ENCODE data around the gene HOXB1. TPM values are rescaled to one million over a fixed set of nuclear protein-coding genes. Genes with fewer than 3 reads are reported as not detected.

The HOXB1 gene
- total RNA-seq, 1 experiment from 2014 or later, result not detected

DNA sequence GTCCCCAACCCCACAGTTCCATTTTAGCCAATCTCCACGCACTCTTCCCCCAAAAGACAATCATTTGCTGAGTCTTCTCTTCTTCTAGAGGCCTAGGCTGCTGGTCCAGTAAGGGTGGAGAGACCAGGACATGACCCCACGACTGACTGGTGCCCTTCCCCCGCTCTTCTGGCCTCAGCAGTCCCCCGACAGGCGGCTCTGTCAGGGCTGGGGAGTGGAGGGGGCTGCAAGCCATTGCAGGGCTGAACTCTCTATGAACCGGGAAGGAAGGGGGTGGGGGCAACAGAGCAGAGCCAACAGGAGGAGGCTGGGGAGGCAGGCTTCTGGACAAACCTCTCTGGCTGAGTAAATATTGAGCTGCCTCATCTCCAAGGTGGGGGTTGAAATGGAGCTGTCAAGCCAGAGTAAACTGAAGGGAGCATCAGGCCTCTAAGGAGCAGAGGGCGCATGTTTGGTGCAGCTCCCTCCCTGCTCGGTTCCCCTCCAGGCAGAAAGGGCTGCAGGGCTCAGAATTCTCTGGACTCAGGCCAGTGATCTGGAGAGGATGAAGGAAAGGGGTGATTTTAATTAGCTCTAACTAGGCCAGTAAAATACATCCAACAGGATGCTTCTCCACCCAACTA is 8.7 kb downstream of the HOXB1 start:
- Mint-ChIP-seq H3K36me3 (ENCODE audit: insufficient read depth, unreplicated experiment) (no peaks in the 10 kb centered on the region), H3K27me3 (ENCODE audit: insufficient read depth, unreplicated experiment) (peaks cover 28% of the 10 kb centered on the region), H3K4me3 (ENCODE audit: unreplicated experiment) (no peak overlapping the region), H3K27ac (ENCODE audit: low read depth, unreplicated experiment) (no peak overlapping the region), H3K9me3 (ENCODE audit: unreplicated experiment) (no peaks in the 10 kb centered on the region), H3K4me1 (ENCODE audit: insufficient read depth, unreplicated experiment) (no peaks in the 10 kb centered on the region)
- ChIA-PET CTCF (interaction anchor here (0.6 to 1.0 kb wide), 4 partner anchors 9 to 186 kb away, joined by 3 to 5 read pairs (median 4); no protein-coding TSS in a partner anchor), POLR2A (interaction anchor here (0.6 to 1.6 kb wide), 2 partner anchors 37 to 39 kb away, joined by 3 to 4 read pairs; no protein-coding TSS in a partner anchor)
- no peak for DNase-seq (ENCODE audit: unreplicated experiment)
- no TSS peak for BruUV-seq (replicated peaks)
- no peak for TF ChIP-seq CTCF (IDR thresholded peaks at IDR 0.05; ENCODE audit: unreplicated experiment)
- intact Hi-C loops (cut with micrococcal nuclease), result no loop called here

- H3K27ac Mint-ChIP-seq (ENCODE audit: low read depth, unreplicated experiment), result no peak overlapping the region
- peaks cover 6% of the 10 kb centered on the region for H3K4me1 Mint-ChIP-seq (ENCODE audit: insufficient read depth, unreplicated experiment)
- POLR2A ChIA-PET, result interaction anchor here (0.6 kb wide), 1 partner anchor 332 kb away, joined by 7 read pairs; no protein-coding TSS in a partner anchor
- no peaks in the 10 kb centered on the region for H3K36me3 Mint-ChIP-seq (ENCODE audit: insufficient read depth, unreplicated experiment)
- TF ChIP-seq CTCF (IDR thresholded peaks at IDR 0.05; ENCODE audit: unreplicated experiment), result no peak
- no TSS peak for BruUV-seq (replicated peaks)
- intact Hi-C loops (cut with micrococcal nuclease), result no loop called here
- DNase-seq (ENCODE audit: unreplicated experiment), result no peak
- no peaks in the 10 kb centered on the region for H3K9me3 Mint-ChIP-seq (ENCODE audit: unreplicated experiment)
- CTCF ChIA-PET, result interaction anchor here (0.6 to 0.7 kb wide), 2 partner anchors 214 to 473 kb away, joined by 3 to 6 read pairs; partner anchors contain the start of gene NFE2L1
- no peak overlapping the region for H3K4me3 Mint-ChIP-seq (ENCODE audit: unreplicated experiment)
- peaks cover 43% of the 10 kb centered on the region for H3K27me3 Mint-ChIP-seq (ENCODE audit: insufficient read depth, unreplicated experiment)
Measured at GRCh38 chr17:48520631-48521079, 10.2 kb downstream of the HOXB1 start.

DNA sequence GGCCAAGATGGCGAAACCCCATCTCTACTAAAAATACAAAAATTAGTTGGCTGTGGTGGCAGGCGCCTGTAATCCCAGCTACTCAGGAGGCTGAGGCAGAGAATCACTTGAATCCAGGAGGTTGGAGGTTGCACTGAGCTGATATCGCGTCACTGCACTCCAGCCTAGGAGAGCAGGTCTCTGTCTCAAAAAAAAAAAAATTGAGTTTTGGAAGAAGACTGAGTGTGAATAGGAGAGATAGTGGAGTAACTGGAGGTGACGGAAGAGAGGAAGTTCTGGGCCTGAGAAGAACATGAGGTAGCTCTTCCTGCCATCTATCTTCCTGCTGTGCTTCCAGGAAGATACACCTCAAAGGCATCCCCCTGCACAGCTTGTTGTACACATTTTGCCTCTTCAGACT is 11.4 kb downstream of the HOXB1 start:
- Mint-ChIP-seq H3K9me3 (ENCODE audit: unreplicated experiment) (no peaks in the 10 kb centered on the region), H3K27ac (ENCODE audit: low read depth, unreplicated experiment) (no peak overlapping the region), H3K4me1 (ENCODE audit: insufficient read depth, unreplicated experiment) (peaks cover 6% of the 10 kb centered on the region), H3K27me3 (ENCODE audit: insufficient read depth, unreplicated experiment) (peaks cover 45% of the 10 kb centered on the region), H3K4me3 (ENCODE audit: unreplicated experiment) (no peak overlapping the region), H3K36me3 (ENCODE audit: insufficient read depth, unreplicated experiment) (no peaks in the 10 kb centered on the region)
- CTCF ChIA-PET, result interaction anchor here (0.7 to 0.9 kb wide), 2 partner anchors 23 to 547 kb away, joined by 3 to 5 read pairs; no protein-coding TSS in a partner anchor
- intact Hi-C loops (cut with micrococcal nuclease), result no loop called here
- DNase-seq (ENCODE audit: unreplicated experiment), result no peak
- BruUV-seq (replicated peaks), result no TSS peak
- TF ChIP-seq CTCF (IDR thresholded peaks at IDR 0.05; ENCODE audit: unreplicated experiment), result no peak
- POLR2A ChIA-PET, result interaction anchor here (0.5 to 1.2 kb wide), 2 partner anchors 8 to 296 kb away, joined by 3 read pairs; no protein-coding TSS in a partner anchor

DNA sequence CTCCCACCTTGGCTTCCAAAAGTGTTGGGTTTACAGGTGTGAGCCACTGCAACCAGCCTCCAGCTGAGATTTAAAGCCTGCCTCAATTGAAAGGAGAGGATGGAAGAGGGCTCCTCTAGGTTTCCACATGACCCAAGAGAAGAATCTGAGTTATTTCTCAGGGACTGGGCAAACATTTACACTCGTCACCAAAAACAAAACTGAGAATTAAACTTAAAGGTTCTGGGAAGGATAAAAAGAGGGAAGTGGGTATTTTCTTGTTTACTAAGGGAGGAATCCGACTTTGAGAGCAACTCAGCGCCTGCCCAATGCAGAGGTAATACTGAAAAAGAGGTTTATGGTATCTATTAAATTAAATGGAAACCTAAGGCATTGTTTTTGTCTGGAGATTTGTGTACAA is 13.3 kb downstream of the HOXB1 start:
- intact Hi-C loops (cut with micrococcal nuclease), result no loop called here
- Mint-ChIP-seq H3K36me3 (ENCODE audit: insufficient read depth, unreplicated experiment) (no peaks in the 10 kb centered on the region), H3K27ac (ENCODE audit: low read depth, unreplicated experiment) (no peak overlapping the region), H3K9me3 (ENCODE audit: unreplicated experiment) (no peaks in the 10 kb centered on the region), H3K4me3 (ENCODE audit: unreplicated experiment) (no peak overlapping the region), H3K4me1 (ENCODE audit: insufficient read depth, unreplicated experiment) (peaks cover 6% of the 10 kb centered on the region), H3K27me3 (ENCODE audit: insufficient read depth, unreplicated experiment) (peaks cover 64% of the 10 kb centered on the region)
- POLR2A ChIA-PET, result no interaction called here
- BruUV-seq (replicated peaks), result no TSS peak
- no peak for DNase-seq (ENCODE audit: unreplicated experiment)
- TF ChIP-seq CTCF (IDR thresholded peaks at IDR 0.05; ENCODE audit: unreplicated experiment), result no peak
- CTCF ChIA-PET, result no interaction called here

Measured in MCF 10A (cell line).